HEK293 (cell line): ENCODE data around the gene UBE2G1.

ENCODE experiments used
- CTCF ChIP-seq: fragments of 450-650 bp; formaldehyde crosslinking; IDR thresholded peaks from 2 replicates; pipeline ENCODE4 v1.5.1; 2016; ENCODE audit warnings: missing biosample characterization, missing genetic modification characterization
- HOXA7 ChIP-seq: sonication (generic); formaldehyde crosslinking; IDR thresholded peaks from 2 replicates; pipeline ENCODE4 v1.8.1; 2022; ENCODE audit warnings: missing genetic modification reagents, borderline replicate concordance
- MEIS1 ChIP-seq: sonication (generic); formaldehyde crosslinking; IDR thresholded peaks from 2 replicates; pipeline ENCODE4 v1.8.1; 2022; ENCODE audit warnings: missing genetic modification reagents, mild to moderate bottlenecking, borderline replicate concordance
- SETDB1 ChIP-seq: IDR thresholded peaks from one replicate; pipeline ENCODE4 v1.6.1; 2017; ENCODE audit warnings: mild to moderate bottlenecking, low read length, moderate library complexity, mixed read lengths; ENCODE audit not compliant: insufficient read length
- SP2 ChIP-seq: fragments of 450-650 bp; formaldehyde crosslinking; IDR thresholded peaks from 2 replicates; pipeline ENCODE4 v1.5.1; 2016; ENCODE audit warnings: missing biosample characterization, missing genetic modification characterization
- ZNF350 ChIP-seq: fragments of 450-650 bp; formaldehyde crosslinking; IDR thresholded peaks from 2 replicates; pipeline ENCODE4 v1.5.0; 2017; ENCODE audit warnings: missing biosample characterization, mild to moderate bottlenecking, missing genetic modification characterization
- ZNF423 ChIP-seq: fragments of 450-650 bp; formaldehyde crosslinking; IDR thresholded peaks from 2 replicates; pipeline ENCODE4 v1.5.1; 2016; ENCODE audit warnings: missing biosample characterization, missing genetic modification characterization
- ZNF768 ChIP-seq: fragments of 450-650 bp; formaldehyde crosslinking; IDR thresholded peaks from 2 replicates; pipeline ENCODE4 v1.5.1; 2018; ENCODE audit warnings: missing biosample characterization, mild to moderate bottlenecking, missing genetic modification characterization
- ZNF776 ChIP-seq: fragments of 450-650 bp; formaldehyde crosslinking; IDR thresholded peaks from 2 replicates; pipeline ENCODE4 v1.5.0; 2017; ENCODE audit warnings: missing biosample characterization, missing genetic modification characterization, borderline replicate concordance
- TF ChIP-seq, protein P1 (sequence below): fragments of 450-650 bp; formaldehyde crosslinking; IDR thresholded peaks from 2 replicates; pipeline ENCODE4 v1.5.1; 2016; ENCODE audit warnings: missing biosample characterization, missing genetic modification characterization
- TF ChIP-seq, protein P2 (sequence below): fragments of 450-650 bp; formaldehyde crosslinking; IDR thresholded peaks from 2 replicates; pipeline ENCODE4; 2016; ENCODE audit warnings: missing biosample characterization, missing genetic modification characterization

DNA sequence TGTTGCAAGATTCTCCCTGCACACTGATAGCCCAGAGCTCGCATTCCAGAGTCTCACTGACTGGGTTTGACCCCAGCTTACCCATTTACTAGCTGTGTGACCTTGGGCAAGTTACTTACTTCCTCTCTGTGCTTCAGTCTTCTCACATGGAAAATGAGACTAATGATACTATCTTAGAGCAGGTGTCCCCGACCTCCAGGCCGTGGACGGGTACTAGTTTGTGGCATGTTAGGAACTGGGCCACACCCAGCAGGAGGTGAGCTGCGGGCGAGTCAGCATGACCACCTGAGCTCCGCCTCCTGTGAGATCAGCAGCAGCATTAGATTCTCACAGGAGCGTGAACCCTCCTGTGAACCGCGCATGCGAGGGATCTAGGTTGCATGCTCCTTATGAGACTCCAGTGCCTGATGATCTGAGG, 118.5 kb downstream of the UBE2G1 start:
- TF ChIP-seq CTCF (tag by site-specific recombination) (no peak), ZNF350 (tag by site-specific recombination) (no peak), MEIS1 (CRISPR knock-in tag) (no peak), ZNF423 (no peak), HOXA7 (CRISPR knock-in tag) (no peak), SETDB1 (no peak), ZNF768 (tag by site-specific recombination) (no peak), ZNF776 (no peak), SP2 (tag by site-specific recombination) (no peak)
- TF ChIP-seq, protein P1, sequence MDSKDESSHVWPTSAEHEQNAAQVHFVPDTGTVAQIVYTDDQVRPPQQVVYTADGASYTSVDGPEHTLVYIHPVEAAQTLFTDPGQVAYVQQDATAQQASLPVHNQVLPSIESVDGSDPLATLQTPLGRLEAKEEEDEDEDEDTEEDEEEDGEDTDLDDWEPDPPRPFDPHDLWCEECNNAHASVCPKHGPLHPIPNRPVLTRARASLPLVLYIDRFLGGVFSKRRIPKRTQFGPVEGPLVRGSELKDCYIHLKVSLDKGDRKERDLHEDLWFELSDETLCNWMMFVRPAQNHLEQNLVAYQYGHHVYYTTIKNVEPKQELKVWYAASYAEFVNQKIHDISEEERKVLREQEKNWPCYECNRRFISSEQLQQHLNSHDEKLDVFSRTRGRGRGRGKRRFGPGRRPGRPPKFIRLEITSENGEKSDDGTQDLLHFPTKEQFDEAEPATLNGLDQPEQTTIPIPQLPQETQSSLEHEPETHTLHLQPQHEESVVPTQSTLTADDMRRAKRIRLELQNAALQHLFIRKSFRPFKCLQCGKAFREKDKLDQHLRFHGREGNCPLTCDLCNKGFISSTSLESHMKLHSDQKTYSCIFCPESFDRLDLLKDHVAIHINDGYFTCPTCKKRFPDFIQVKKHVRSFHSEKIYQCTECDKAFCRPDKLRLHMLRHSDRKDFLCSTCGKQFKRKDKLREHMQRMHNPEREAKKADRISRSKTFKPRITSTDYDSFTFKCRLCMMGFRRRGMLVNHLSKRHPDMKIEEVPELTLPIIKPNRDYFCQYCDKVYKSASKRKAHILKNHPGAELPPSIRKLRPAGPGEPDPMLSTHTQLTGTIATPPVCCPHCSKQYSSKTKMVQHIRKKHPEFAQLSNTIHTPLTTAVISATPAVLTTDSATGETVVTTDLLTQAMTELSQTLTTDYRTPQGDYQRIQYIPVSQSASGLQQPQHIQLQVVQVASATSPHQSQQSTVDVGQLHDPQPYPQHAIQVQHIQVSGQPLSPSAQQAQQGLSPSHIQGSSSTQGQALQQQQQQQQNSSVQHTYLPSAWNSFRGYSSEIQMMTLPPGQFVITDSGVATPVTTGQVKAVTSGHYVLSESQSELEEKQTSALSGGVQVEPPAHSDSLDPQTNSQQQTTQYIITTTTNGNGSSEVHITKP: no peak
- TF ChIP-seq, protein P2, sequence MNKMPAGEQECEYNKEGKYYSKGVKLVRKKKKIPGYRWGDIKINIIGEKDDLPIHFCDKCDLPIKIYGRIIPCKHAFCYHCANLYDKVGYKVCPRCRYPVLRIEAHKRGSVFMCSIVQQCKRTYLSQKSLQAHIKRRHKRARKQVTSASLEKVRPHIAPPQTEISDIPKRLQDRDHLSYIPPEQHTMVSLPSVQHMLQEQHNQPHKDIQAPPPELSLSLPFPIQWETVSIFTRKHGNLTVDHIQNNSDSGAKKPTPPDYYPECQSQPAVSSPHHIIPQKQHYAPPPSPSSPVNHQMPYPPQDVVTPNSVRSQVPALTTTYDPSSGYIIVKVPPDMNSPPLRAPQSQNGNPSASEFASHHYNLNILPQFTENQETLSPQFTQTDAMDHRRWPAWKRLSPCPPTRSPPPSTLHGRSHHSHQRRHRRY (tag by site-specific recombination): no peak
